Hepatocyte (in vitro differentiated cells): Measurements from ENCODE around the gene ZNF892. TPM values are rescaled to one million over a fixed set of nuclear protein-coding genes. Genes with fewer than 3 reads are reported as not detected.
A peak's percentile ranks its signal among the peaks of the same experiment; 100 is the strongest.

ENCODE experiments used
- DNase-seq: peaks from one replicate; pipeline ENCODE4 v3.0.0-alpha.2; 2016; ENCODE audit warnings: low spot score
- H2AFZ ChIP-seq: fragments of 200-600 bp; sonication (generic); 2 replicates; pipeline ENCODE4 v1.6.0; 2016; ENCODE audit warnings: antibody characterized with exemption, mild to moderate bottlenecking
- H3K27ac ChIP-seq: fragments of 200-600 bp; sonication (generic); 2 replicates; pipeline ENCODE4 v1.5.1; 2016; ENCODE audit warnings: mild to moderate bottlenecking
- H3K27me3 ChIP-seq: fragments of 200-600 bp; sonication (generic); 2 replicates; pipeline ENCODE4 v1.6.1; 2016
- H3K36me3 ChIP-seq: fragments of 200-600 bp; sonication (generic); replicated peaks from 2 replicates; pipeline ENCODE4 v1.5.1; 2016; ENCODE audit warnings: low read depth; ENCODE audit not compliant: insufficient read depth
- H3K4me1 ChIP-seq: fragments of 200-600 bp; sonication (generic); 2 replicates; pipeline ENCODE4 v1.5.1; 2016; ENCODE audit warnings: mild to moderate bottlenecking, moderate library complexity; ENCODE audit not compliant: insufficient read depth
- H3K4me2 ChIP-seq: fragments of 200-600 bp; sonication (generic); 2 replicates; pipeline ENCODE4 v1.6.0; 2016
- H3K4me3 ChIP-seq: fragments of 200-600 bp; sonication (generic); 2 replicates; pipeline ENCODE4 v1.5.1; 2016; ENCODE audit warnings: mild to moderate bottlenecking
- H3K79me2 ChIP-seq: fragments of 200-600 bp; sonication (generic); 2 replicates; pipeline ENCODE4 v1.6.0; 2017; ENCODE audit warnings: mild to moderate bottlenecking
- H3K9me2 ChIP-seq: fragments of 200-600 bp; sonication (generic); replicated peaks from 2 replicates; pipeline ENCODE4 v1.6.0; 2017; ENCODE audit warnings: mild to moderate bottlenecking; ENCODE audit not compliant: insufficient read depth
- H3K9me3 ChIP-seq: fragments of 200-600 bp; sonication (generic); 2 replicates; pipeline ENCODE4 v1.5.1; 2016; ENCODE audit warnings: low read depth, mild to moderate bottlenecking
- H4K20me1 ChIP-seq: fragments of 200-600 bp; sonication (generic); 2 replicates; pipeline ENCODE4 v1.6.0; 2016; ENCODE audit warnings: mild to moderate bottlenecking; ENCODE audit not compliant: insufficient read depth, poor library complexity, severe bottlenecking
- CTCF ChIP-seq: fragments of 200-600 bp; sonication (generic); IDR thresholded peaks from 2 replicates; pipeline ENCODE4 v1.5.1; 2016; ENCODE audit warnings: antibody characterized with exemption, mild to moderate bottlenecking; ENCODE audit not compliant: poor library complexity
- EZH2 ChIP-seq: fragments of 200-600 bp; sonication (generic); IDR thresholded peaks from 2 replicates; pipeline ENCODE4 v1.6.1; 2016; ENCODE audit warnings: antibody characterized with exemption, mild to moderate bottlenecking, borderline replicate concordance
- EZH2phosphoT487 ChIP-seq: fragments of 200-600 bp; sonication (generic); IDR thresholded peaks from one replicate; pipeline ENCODE4 v1.6.1; 2018; ENCODE audit warnings: antibody characterized with exemption, mild to moderate bottlenecking, low read depth, moderate library complexity; ENCODE audit not compliant: unreplicated experiment, severe bottlenecking
- WGBS: methylation state at CpG from one replicate; pipeline ENCODE4 v1.1.6; 2016; ENCODE audit warnings: low lambda C conversion rate; ENCODE audit errors: missing lambda C conversion rate; 5-methylcytosine and 5-hydroxymethylcytosine counted together
- polyA plus RNA-seq: library from polyadenylated mRNA; unstranded; fragments of >200 nt; fragmentation: Nextera tagmentation; extraction: Ambion mirVana; gene quantifications from 2 replicates; pipeline ENCODE4 v1.2.1, GENCODE V29; 2016
- total RNA-seq: library from RNA; depleted of rRNA; stranded (reverse); fragments of >200 nt; gene quantifications from 2 replicates; pipeline ENCODE4 v1.2.3, GENCODE V29; 2014

The ZNF892 gene
- total and polyA plus RNA-seq, 2 experiments from 2014 or later = 0.66 to 3.7 TPM

- Histone ChIP-seq H3K36me3 (no peaks in the 10 kb centered on the region), H3K27me3 (no peaks in the 10 kb centered on the region), H3K4me1 (peaks cover 14% of the 10 kb centered on the region), H2AFZ (peak overlapping the region; percentile 67), H3K27ac (peak overlapping the region; percentile 47), H3K4me3 (peak overlapping the region; percentile 72), H4K20me1 (no peaks in the 10 kb centered on the region), H3K9me3 (no peaks in the 10 kb centered on the region), H3K9me2 (no peaks in the 10 kb centered on the region), H3K4me2 (peak overlapping the region; percentile 87), H3K79me2 (peaks cover 29% of the 10 kb centered on the region)
- whole genome bisulfite sequencing = 9% methylated on average over 16 of the region's 16 CpGs
- TF ChIP-seq EZH2phosphoT487 (no peak), EZH2 (no peak), CTCF (no peak)
- no peak for DNase-seq
Observed at GRCh38 chr2:95166065-95166763, 41.1 kb upstream of the ZNF892 start.

GRCh38 chr2:95171902-95172301, 35.4 kb upstream of the ZNF892 start:
- DNase-seq = no peak
- H3K27me3 ChIP-seq = no peaks in the 10 kb centered on the region
- TF ChIP-seq CTCF = no peak
- no peak for TF ChIP-seq EZH2phosphoT487
- no peaks in the 10 kb centered on the region for H3K9me2 ChIP-seq
- 91% methylated on average over 7 of the region's 7 CpGs for WGBS
- H3K36me3 ChIP-seq = no peaks in the 10 kb centered on the region
- no peak overlapping the region for H3K27ac ChIP-seq
- H4K20me1 ChIP-seq = no peaks in the 10 kb centered on the region
- H3K79me2 ChIP-seq = peaks cover 13% of the 10 kb centered on the region
- H2AFZ ChIP-seq = no peak overlapping the region
- no peaks in the 10 kb centered on the region for H3K9me3 ChIP-seq
- H3K4me2 ChIP-seq = no peak overlapping the region
- H3K4me1 ChIP-seq = no peaks in the 10 kb centered on the region
- no peak overlapping the region for H3K4me3 ChIP-seq

GRCh38 chr2:95174031-95174542, 33.2 kb upstream of the ZNF892 start:
- DNase-seq = no peak
- Histone ChIP-seq H2AFZ (no peak overlapping the region), H3K36me3 (no peaks in the 10 kb centered on the region), H3K27ac (no peak overlapping the region), H3K27me3 (no peaks in the 10 kb centered on the region), H3K4me2 (no peak overlapping the region), H4K20me1 (no peaks in the 10 kb centered on the region), H3K4me3 (no peak overlapping the region), H3K9me3 (no peaks in the 10 kb centered on the region), H3K9me2 (no peaks in the 10 kb centered on the region), H3K4me1 (no peaks in the 10 kb centered on the region), H3K79me2 (peaks cover 12% of the 10 kb centered on the region)
- WGBS = 84% methylated on average over 2 of the region's 2 CpGs
- TF ChIP-seq CTCF (no peak), EZH2phosphoT487 (no peak), EZH2 (no peak)
